ENCODE data around the gene CFDP1.

- TF ChIP-seq, protein P1, sequence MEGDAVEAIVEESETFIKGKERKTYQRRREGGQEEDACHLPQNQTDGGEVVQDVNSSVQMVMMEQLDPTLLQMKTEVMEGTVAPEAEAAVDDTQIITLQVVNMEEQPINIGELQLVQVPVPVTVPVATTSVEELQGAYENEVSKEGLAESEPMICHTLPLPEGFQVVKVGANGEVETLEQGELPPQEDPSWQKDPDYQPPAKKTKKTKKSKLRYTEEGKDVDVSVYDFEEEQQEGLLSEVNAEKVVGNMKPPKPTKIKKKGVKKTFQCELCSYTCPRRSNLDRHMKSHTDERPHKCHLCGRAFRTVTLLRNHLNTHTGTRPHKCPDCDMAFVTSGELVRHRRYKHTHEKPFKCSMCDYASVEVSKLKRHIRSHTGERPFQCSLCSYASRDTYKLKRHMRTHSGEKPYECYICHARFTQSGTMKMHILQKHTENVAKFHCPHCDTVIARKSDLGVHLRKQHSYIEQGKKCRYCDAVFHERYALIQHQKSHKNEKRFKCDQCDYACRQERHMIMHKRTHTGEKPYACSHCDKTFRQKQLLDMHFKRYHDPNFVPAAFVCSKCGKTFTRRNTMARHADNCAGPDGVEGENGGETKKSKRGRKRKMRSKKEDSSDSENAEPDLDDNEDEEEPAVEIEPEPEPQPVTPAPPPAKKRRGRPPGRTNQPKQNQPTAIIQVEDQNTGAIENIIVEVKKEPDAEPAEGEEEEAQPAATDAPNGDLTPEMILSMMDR (IDR thresholded peaks at IDR 0.05), result no peak
- TF ChIP-seq POLR2AphosphoS5 (IDR thresholded peaks at IDR 0.05), result no peak
Observed at GRCh38 chr16:75446416-75446815, 13.1 kb upstream of the CFDP1 start.
